ENCODE data around the gene C20orf173. TPM values are rescaled to one million over a fixed set of nuclear protein-coding genes. Genes with fewer than 3 reads are reported as not detected.
"Not testable (repeated sequence)": the region's sequence is repeated elsewhere in the genome, so short reads cannot be mapped to it uniquely, and the experiment has no call there.

The C20orf173 gene
- total RNA-seq, 1 donor from 2014 or later, result not detected

- no peak for ATAC-seq
- Histone ChIP-seq H3K4me1 (no peaks in the 10 kb centered on the region), H3K27ac (no peak overlapping the region), H3K9me3 (no peaks in the 10 kb centered on the region), H3K27me3 (ENCODE audit: low read depth) (no peaks in the 10 kb centered on the region), H3K36me3 (peaks cover 44% of the 10 kb centered on the region), H3K4me3 (no peak overlapping the region)
- no peak for DNase-seq
- TF ChIP-seq CTCF (IDR thresholded peaks at IDR 0.05), result no peak
- intact Hi-C loops (cut with DNase I), result no loop called here
Observed at GRCh38 chr20:35559042-35559693, 29.7 kb upstream of the C20orf173 start.

DNA sequence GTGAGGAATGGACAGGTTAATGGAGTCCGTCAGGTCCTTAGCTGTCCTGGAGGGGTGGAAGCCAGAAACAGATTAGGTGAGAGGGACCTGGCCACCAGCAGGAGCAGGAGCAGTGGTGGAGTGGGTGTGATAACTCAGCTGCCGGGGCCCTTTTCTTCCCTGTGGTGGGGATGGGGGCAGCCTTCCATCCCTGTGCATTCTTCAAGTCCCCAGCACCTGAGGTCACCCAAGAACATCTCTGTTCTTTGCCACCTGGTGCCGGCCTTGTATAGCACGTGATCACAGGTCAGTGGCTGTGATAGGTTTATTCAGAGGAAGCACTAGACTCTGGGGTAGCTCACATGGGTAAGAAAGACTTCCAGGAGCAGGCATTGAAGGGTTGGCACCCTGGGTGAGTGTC is 29.0 kb upstream of the C20orf173 start:
- no peak for ATAC-seq
- TF ChIP-seq CTCF (IDR thresholded peaks at IDR 0.05), result no peak
- no peaks in the 10 kb centered on the region for H3K4me1 ChIP-seq
- H3K4me3 ChIP-seq, result no peak overlapping the region
- H3K27ac ChIP-seq, result no peak overlapping the region
- intact Hi-C loops (cut with DNase I), result no loop called here
- no peaks in the 10 kb centered on the region for H3K9me3 ChIP-seq
- no peaks in the 10 kb centered on the region for H3K27me3 ChIP-seq (ENCODE audit: low read depth)
- peaks cover 51% of the 10 kb centered on the region for H3K36me3 ChIP-seq
- DNase-seq, result no peak

GRCh38 chr20:35556871-35557270 is 27.4 kb upstream of the C20orf173 start:
- Histone ChIP-seq H3K36me3 (peaks cover 64% of the 10 kb centered on the region), H3K27me3 (ENCODE audit: low read depth) (no peaks in the 10 kb centered on the region), H3K4me1 (no peaks in the 10 kb centered on the region), H3K27ac (no peak overlapping the region), H3K9me3 (no peaks in the 10 kb centered on the region), H3K4me3 (no peak overlapping the region)
- intact Hi-C loops (cut with DNase I), result no loop called here
- ATAC-seq (no peak), DNase-seq (no peak)
- TF ChIP-seq CTCF (IDR thresholded peaks at IDR 0.05), result no peak

DNA sequence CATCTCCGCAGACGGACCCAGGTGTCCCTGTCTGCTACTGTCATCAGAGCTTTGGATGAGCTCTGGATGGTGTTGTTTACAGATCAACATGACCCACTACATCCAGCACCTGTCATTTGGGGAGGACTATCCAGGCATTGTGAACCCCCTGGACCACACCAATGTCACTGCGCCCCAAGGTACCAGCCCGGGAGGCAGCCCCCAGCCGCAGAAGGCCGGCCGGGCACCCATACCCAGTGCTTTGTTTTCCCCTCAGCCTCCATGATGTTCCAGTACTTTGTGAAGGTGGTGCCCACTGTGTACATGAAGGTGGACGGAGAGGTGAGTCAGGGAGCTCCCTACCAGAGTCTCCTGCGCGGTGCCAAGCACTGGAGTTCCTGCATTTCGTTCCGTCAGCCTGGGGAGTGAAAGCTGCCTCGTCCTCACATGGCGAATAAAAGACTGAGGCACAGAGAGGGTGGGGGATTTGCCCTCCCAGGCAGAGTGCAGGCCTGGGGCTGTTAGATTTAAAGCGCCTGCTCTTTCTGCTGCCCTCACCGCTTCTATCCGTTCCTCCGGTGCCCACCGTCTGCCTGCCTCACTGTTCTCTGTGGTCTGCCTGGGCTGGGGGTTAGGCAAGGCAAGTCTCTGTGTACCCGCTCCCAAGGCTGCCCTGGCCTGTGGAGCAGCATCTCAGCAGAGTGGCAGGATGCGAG is 26.6 kb upstream of the C20orf173 start:
- no peak for ATAC-seq
- TF ChIP-seq CTCF (IDR thresholded peaks at IDR 0.05), result no peak
- DNase-seq, result no peak
- Histone ChIP-seq H3K4me3 (no peak overlapping the region), H3K4me1 (no peaks in the 10 kb centered on the region), H3K27me3 (ENCODE audit: low read depth) (no peaks in the 10 kb centered on the region), H3K27ac (no peak overlapping the region), H3K36me3 (peaks cover 71% of the 10 kb centered on the region), H3K9me3 (no peaks in the 10 kb centered on the region)
- intact Hi-C loops (cut with DNase I), result no loop called here

GRCh38 chr20:35555461-35555860 is 26.0 kb upstream of the C20orf173 start:
- H3K9me3 ChIP-seq, result not testable (repeated sequence)

DNA sequence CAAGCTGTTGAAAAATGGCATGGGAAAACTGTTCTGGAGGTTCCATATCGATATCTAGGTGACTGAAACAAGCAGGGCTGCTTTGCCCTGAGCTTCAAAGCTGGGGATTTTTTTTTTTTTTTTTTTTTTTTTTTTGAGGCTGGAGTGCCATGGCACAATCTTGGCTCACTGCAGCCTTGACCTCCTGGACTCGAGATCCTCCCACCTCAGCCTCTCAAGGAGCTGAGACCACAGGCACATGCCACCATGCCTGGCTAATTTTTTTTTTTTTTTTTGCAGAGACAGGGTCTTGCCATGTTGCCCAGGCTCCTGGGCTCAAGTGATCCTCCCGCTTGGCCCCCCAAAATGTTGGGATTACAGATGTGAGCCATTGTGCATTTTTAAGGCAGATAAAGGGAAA is 23.5 kb upstream of the C20orf173 start:
- DNase-seq, result no peak
- intact Hi-C loops (cut with DNase I), result no loop called here
- H3K36me3 ChIP-seq, result peaks cover 94% of the 10 kb centered on the region
- no peak for ATAC-seq
- no peaks in the 10 kb centered on the region for H3K27me3 ChIP-seq (ENCODE audit: low read depth)
- no peaks in the 10 kb centered on the region for H3K9me3 ChIP-seq
- H3K27ac ChIP-seq, result no peak overlapping the region
- no peak for TF ChIP-seq CTCF (IDR thresholded peaks at IDR 0.05)
- no peak overlapping the region for H3K4me3 ChIP-seq
- no peaks in the 10 kb centered on the region for H3K4me1 ChIP-seq

More at GRCh38 chr20:35555461-35555860, 26.0 kb upstream of the C20orf173 start:
- H3K27me3 ChIP-seq (ENCODE audit: low read depth); H3K27ac ChIP-seq; intact Hi-C loops (cut with DNase I); ATAC-seq; H3K4me3 ChIP-seq; DNase-seq; H3K4me1 ChIP-seq: not testable (repeated sequence)
- peaks cover 78% of the 10 kb centered on the region for H3K36me3 ChIP-seq

Measured in lower lobe of right lung (tissue), 2 donors.